Measurements from ENCODE around the gene CTNNA3. TPM values are rescaled to one million over a fixed set of nuclear protein-coding genes. Genes with fewer than 3 reads are reported as not detected.
"Not testable (repeated sequence)": the region's sequence is repeated elsewhere in the genome, so short reads cannot be mapped to it uniquely, and the experiment has no call there.

CTNNA3 gene
- total RNA-seq, 1 donor from 2014 or later, result 3.3 TPM

DNA sequence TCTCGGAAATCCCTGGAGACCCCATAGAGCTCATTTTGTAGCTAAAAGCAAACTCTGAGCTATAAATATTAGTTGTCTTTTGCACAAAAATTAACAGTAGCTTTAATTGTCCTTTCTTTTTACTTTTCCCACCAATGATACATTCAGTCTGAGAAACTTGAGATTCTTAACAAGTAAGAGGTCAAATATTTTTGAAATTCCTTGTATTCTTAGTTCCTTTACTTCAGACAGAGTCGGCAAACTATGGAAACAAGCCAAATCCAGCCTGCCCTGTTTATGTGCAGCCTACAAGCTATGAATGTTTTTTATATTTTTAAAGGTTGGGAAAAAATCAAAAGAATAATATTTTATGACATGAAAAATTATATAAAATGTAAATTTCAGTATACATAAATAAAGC lies 146.6 kb downstream of the CTNNA3 start:
- H3K36me3 Mint-ChIP-seq (ENCODE audit: unreplicated experiment), result no peaks in the 10 kb centered on the region

DNA sequence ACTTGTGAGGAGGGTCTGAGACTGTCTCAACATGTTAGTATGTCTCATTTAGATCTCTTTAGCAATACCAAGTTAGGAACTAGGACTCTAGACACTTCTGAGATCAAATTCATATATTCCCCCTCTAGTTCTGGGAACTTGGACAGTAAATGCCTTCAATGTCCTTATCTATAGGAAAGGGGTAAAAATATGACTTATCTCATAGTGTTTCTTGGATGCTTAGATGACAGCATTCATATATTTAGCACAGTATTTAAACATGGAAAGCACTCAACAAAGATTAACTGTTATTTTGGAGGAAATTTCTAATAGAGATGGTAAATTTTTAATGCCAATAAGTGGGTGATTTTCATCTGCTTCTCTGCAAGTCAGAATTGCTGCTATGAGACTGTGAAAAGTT lies 154.6 kb downstream of the CTNNA3 start:
- Mint-ChIP-seq H3K27me3 (ENCODE audit: unreplicated experiment) (no peaks in the 10 kb centered on the region), H3K36me3 (ENCODE audit: unreplicated experiment) (no peaks in the 10 kb centered on the region), H3K4me3 (ENCODE audit: unreplicated experiment) (no peak overlapping the region), H3K9me3 (ENCODE audit: unreplicated experiment) (no peaks in the 10 kb centered on the region), H3K4me1 (ENCODE audit: low read depth, unreplicated experiment) (no peaks in the 10 kb centered on the region), H3K27ac (ENCODE audit: unreplicated experiment) (no peak overlapping the region)
- TF ChIP-seq, protein P1, sequence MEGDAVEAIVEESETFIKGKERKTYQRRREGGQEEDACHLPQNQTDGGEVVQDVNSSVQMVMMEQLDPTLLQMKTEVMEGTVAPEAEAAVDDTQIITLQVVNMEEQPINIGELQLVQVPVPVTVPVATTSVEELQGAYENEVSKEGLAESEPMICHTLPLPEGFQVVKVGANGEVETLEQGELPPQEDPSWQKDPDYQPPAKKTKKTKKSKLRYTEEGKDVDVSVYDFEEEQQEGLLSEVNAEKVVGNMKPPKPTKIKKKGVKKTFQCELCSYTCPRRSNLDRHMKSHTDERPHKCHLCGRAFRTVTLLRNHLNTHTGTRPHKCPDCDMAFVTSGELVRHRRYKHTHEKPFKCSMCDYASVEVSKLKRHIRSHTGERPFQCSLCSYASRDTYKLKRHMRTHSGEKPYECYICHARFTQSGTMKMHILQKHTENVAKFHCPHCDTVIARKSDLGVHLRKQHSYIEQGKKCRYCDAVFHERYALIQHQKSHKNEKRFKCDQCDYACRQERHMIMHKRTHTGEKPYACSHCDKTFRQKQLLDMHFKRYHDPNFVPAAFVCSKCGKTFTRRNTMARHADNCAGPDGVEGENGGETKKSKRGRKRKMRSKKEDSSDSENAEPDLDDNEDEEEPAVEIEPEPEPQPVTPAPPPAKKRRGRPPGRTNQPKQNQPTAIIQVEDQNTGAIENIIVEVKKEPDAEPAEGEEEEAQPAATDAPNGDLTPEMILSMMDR (IDR thresholded peaks at IDR 0.05; ENCODE audit: partially characterized antibody, unreplicated experiment), result no peak
- no peak for DNase-seq

More for the DNA sequence above, 146.6 kb downstream of the CTNNA3 start:
- Mint-ChIP-seq H3K4me1 (ENCODE audit: low read depth, unreplicated experiment) (peaks cover 3% of the 10 kb centered on the region), H3K27ac (ENCODE audit: unreplicated experiment) (no peak overlapping the region), H3K4me3 (ENCODE audit: unreplicated experiment) (no peak overlapping the region), H3K9me3 (ENCODE audit: unreplicated experiment) (no peaks in the 10 kb centered on the region), H3K27me3 (ENCODE audit: unreplicated experiment) (no peaks in the 10 kb centered on the region)
- TF ChIP-seq, protein P1 (IDR thresholded peaks at IDR 0.05; ENCODE audit: partially characterized antibody, unreplicated experiment), result no peak
- no peak for DNase-seq

DNA sequence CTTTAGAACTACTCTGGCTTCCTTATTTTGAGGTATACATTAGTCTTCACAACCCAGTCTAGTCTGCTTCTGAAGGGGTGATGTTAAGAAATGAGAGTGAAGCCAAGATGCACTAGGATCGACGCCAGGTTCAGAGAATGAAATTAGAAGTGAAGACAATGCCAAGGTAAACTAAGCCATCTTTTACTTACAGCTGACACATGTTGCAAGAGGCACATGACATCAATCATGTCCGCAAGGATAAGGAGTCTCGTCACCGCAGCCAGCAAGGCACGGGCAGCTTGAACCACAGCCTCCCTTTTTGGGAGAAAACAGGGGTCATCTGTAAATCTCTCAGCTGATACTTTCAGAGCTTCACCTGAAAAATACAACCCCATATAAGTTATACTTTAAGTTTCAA lies 156.7 kb downstream of the CTNNA3 start:
- H3K9me3 Mint-ChIP-seq (ENCODE audit: unreplicated experiment), result no peaks in the 10 kb centered on the region
- H3K4me1 Mint-ChIP-seq (ENCODE audit: low read depth, unreplicated experiment), result no peaks in the 10 kb centered on the region
- H3K4me3 Mint-ChIP-seq (ENCODE audit: unreplicated experiment), result no peak overlapping the region
- TF ChIP-seq, protein P1 (IDR thresholded peaks at IDR 0.05; ENCODE audit: partially characterized antibody, unreplicated experiment), result no peak
- no peak for DNase-seq
- no peak overlapping the region for H3K27ac Mint-ChIP-seq (ENCODE audit: unreplicated experiment)
- H3K27me3 Mint-ChIP-seq (ENCODE audit: unreplicated experiment), result no peaks in the 10 kb centered on the region
- no peaks in the 10 kb centered on the region for H3K36me3 Mint-ChIP-seq (ENCODE audit: unreplicated experiment)

DNA sequence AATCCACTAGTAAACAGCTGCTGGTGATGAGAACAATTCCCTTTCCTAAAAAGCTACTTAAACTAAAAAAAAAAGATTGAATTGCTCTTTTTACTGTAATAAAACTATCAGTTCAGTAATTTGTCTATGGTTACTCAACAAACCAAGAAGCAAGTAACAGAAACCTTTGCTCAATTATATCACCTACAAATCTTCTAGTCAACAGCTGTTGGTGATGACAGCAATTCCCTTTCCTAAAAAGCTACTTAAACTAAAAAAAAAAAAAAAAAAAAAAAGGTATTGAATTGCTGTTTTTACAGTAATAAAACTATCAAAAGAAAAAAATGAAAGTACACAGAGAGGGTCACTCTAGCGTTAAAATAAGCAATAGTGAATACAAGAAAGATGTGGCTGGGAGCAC lies 158.1 kb downstream of the CTNNA3 start:
- H3K36me3 Mint-ChIP-seq (ENCODE audit: unreplicated experiment), result no peaks in the 10 kb centered on the region
- no peaks in the 10 kb centered on the region for H3K9me3 Mint-ChIP-seq (ENCODE audit: unreplicated experiment)
- no peak overlapping the region for H3K4me3 Mint-ChIP-seq (ENCODE audit: unreplicated experiment)
- H3K27ac Mint-ChIP-seq (ENCODE audit: unreplicated experiment), result no peak overlapping the region
- no peaks in the 10 kb centered on the region for H3K4me1 Mint-ChIP-seq (ENCODE audit: low read depth, unreplicated experiment)
- H3K27me3 Mint-ChIP-seq (ENCODE audit: unreplicated experiment), result no peaks in the 10 kb centered on the region
- TF ChIP-seq, protein P1 (IDR thresholded peaks at IDR 0.05; ENCODE audit: partially characterized antibody, unreplicated experiment), result no peak
- DNase-seq, result no peak

DNA sequence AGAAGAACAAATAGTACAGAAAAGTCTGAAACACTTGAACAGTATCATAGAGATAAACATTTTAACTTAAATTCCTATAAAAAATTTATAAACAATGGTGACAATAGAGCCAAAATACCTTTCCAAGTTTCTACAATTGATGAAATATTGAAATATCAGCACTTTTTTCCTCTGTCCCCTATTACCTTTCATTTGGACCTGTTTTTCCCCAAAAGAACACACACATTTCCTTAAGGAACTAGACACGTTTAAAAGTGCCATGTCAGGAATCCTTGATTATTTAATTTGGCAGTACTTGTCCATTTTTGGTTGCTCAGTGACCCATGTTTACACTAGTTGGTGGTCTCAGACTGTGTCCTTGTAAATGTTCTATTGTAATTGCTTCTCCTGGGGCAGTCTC lies 162.6 kb downstream of the CTNNA3 start:
- no peaks in the 10 kb centered on the region for H3K4me1 Mint-ChIP-seq (ENCODE audit: low read depth, unreplicated experiment)
- H3K9me3 Mint-ChIP-seq (ENCODE audit: unreplicated experiment), result peaks cover 3% of the 10 kb centered on the region
- H3K27me3 Mint-ChIP-seq (ENCODE audit: unreplicated experiment), result no peaks in the 10 kb centered on the region
- no peak for DNase-seq
- peaks cover 11% of the 10 kb centered on the region for H3K36me3 Mint-ChIP-seq (ENCODE audit: unreplicated experiment)
- TF ChIP-seq, protein P1 (IDR thresholded peaks at IDR 0.05; ENCODE audit: partially characterized antibody, unreplicated experiment), result no peak
- H3K27ac Mint-ChIP-seq (ENCODE audit: unreplicated experiment), result no peak overlapping the region
- no peak overlapping the region for H3K4me3 Mint-ChIP-seq (ENCODE audit: unreplicated experiment)

DNA sequence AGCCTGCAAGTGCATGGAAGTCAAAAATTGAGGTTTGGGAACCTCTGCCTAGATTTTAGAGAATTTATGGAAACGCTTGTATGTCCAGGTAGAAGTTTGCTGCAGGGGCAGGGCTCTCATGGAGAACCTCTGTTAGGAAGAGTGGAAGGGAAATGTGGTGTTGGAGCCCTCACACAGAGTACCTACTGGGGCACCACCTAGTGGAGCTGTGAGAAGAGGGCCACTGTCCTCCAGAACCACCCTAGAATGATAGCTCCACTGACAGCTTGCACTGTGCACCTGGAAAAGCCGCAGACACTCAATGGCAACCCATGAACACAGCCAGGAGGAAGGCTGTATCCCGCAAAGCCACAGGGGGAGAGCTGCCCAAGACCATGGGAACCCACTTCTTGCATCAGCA lies 165.0 kb downstream of the CTNNA3 start:
- not testable (repeated sequence) for H3K9me3 Mint-ChIP-seq (ENCODE audit: unreplicated experiment); H3K4me3 Mint-ChIP-seq (ENCODE audit: unreplicated experiment); DNase-seq; H3K27me3 Mint-ChIP-seq (ENCODE audit: unreplicated experiment); H3K27ac Mint-ChIP-seq (ENCODE audit: unreplicated experiment); H3K4me1 Mint-ChIP-seq (ENCODE audit: low read depth, unreplicated experiment)
- peaks cover 11% of the 10 kb centered on the region for H3K36me3 Mint-ChIP-seq (ENCODE audit: unreplicated experiment)
